Type B pancreatic cell (in vitro differentiated cells): Measurements from ENCODE around the gene TNFRSF18. TPM values are rescaled to one million over a fixed set of nuclear protein-coding genes. Genes with fewer than 3 reads are reported as not detected.

Source experiments
- DNase-seq: peaks from one replicate; pipeline ENCODE4 v3.0.0; 2021; ENCODE audit warnings: mixed read lengths; ENCODE audit not compliant: unreplicated experiment; ENCODE audit errors: extremely low spot score
- H3K27ac Mint-ChIP-seq: 2 replicates; pipeline ENCODE4 v1.8.0; 2021; ENCODE audit warnings: mild to moderate bottlenecking, mixed read lengths
- H3K27me3 Mint-ChIP-seq: 2 replicates; pipeline ENCODE4 v1.8.0; 2021; ENCODE audit warnings: mixed read lengths
- H3K36me3 Mint-ChIP-seq: 2 replicates; pipeline ENCODE4 v1.8.0; 2021; ENCODE audit warnings: mixed read lengths
- H3K4me1 Mint-ChIP-seq: one replicate; pipeline ENCODE4 v1.8.0; 2021; ENCODE audit warnings: mixed read lengths; ENCODE audit not compliant: unreplicated experiment
- H3K4me3 Mint-ChIP-seq: 2 replicates; pipeline ENCODE4 v1.8.0; 2021; ENCODE audit warnings: mild to moderate bottlenecking, mixed read lengths
- H3K9me3 Mint-ChIP-seq: 2 replicates; pipeline ENCODE4 v1.8.0; 2021; ENCODE audit warnings: mixed read lengths
- CTCF ChIP-seq: fragments of 200-600 bp; sonication (generic); conservative IDR thresholded peaks from 2 replicates; pipeline ENCODE4 v1.5.0; 2021; ENCODE audit warnings: antibody characterized with exemption, mild to moderate bottlenecking
- total RNA-seq: library from RNA; stranded (reverse); gene quantifications from 2 replicates; pipeline ENCODE4 v1.2.1, GENCODE V29; 2021; ENCODE audit warnings: low replicate concordance

TNFRSF18 gene
- total RNA-seq, 1 donor from 2014 or later: not detected

DNA sequence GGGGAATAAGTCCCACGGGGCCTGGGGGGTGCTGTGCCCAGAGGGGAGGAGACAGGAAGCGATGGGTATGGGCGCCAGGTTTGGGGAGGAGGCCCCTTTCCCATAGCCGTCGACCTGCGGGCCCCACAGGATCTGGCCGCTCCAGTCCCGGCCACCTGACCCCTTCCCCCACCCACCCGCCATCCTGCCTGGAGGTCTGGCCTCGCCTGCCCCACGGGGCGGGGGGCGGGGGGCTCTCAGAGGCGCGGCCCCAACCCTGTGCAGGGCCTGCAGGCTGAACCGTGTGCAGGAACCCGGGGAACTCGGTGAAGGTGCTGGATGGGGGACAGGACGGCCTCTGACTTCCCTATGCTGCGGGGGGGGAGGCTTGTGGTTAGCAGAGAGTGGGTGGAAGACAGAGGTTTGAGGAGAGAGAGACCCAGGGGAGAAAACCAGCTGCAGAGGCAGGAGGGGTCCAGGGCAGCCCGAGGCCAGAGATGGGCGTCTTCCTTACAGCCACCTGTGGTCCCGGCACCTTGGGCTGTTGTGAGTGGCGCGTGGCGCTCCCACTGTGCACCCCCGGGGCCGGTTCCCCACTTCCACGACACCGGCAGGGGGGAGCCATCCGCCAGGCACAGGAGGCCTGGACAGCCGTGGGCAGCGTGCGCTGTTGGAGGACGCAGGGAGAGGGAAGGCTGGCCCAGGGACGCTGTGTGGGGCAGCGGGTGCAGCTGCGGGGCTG is 2.5 kb upstream of the TNFRSF18 start:
- H3K9me3 Mint-ChIP-seq: no peaks in the 10 kb centered on the region
- peaks cover 5% of the 10 kb centered on the region for H3K27me3 Mint-ChIP-seq
- DNase-seq: no peak
- H3K36me3 Mint-ChIP-seq: no peaks in the 10 kb centered on the region
- H3K27ac Mint-ChIP-seq: no peak overlapping the region
- no peaks in the 10 kb centered on the region for H3K4me1 Mint-ChIP-seq
- TF ChIP-seq CTCF: no peak
- no peak overlapping the region for H3K4me3 Mint-ChIP-seq

DNA sequence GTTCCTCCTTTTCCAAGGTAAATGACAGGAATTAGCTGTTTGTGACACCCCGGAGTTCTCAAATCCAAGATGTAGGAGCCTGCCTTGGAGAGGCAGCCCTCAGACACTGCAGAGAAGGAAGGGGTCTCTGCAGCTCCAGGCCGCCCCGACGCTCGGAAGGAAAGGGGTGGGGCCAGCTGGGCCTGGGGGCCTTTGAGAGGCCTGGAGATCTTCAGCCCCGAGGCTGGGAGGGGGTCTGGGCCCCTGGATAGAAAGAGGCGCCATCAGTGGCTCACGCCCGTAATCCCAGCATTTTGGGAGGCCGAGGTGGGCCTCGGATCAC is 1.1 kb upstream of the TNFRSF18 start:
- H3K27ac Mint-ChIP-seq: no peak overlapping the region
- H3K36me3 Mint-ChIP-seq: no peaks in the 10 kb centered on the region
- no peaks in the 10 kb centered on the region for H3K9me3 Mint-ChIP-seq
- no peak overlapping the region for H3K4me3 Mint-ChIP-seq
- no peak for DNase-seq
- peaks cover 5% of the 10 kb centered on the region for H3K27me3 Mint-ChIP-seq
- no peaks in the 10 kb centered on the region for H3K4me1 Mint-ChIP-seq
- TF ChIP-seq CTCF: no peak

DNA sequence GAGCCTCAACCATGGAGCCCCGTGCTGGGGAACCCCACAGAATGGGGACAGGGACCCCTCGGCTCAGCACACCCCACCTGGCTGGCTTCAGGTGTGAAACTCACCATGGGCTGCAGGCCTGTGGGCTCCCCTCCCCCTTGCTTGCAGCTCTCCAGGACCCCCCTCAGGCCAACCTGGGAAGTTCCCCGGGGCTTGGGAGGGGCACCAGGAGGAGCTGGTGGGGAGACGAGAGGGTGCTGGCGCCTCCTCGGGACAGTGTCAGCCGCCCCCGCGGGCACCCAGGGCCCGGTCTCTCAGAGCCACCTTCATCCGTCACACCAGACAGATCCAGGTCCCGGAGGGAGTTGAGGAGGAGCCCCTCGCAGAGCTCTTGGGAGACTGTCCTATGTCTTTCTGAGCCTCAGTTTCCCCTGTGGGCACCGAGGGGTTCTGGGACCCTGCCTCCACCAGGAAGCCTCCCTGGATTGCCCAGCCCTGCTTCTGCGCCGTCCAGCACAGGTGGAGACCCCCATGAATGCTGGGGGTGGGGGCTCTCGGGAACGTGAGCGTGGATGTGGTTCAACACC is 657 bp upstream of the TNFRSF18 start:
- Mint-ChIP-seq H3K9me3 (no peaks in the 10 kb centered on the region), H3K36me3 (no peaks in the 10 kb centered on the region), H3K27me3 (peaks cover 5% of the 10 kb centered on the region), H3K4me3 (no peak overlapping the region), H3K27ac (no peak overlapping the region), H3K4me1 (no peaks in the 10 kb centered on the region)
- DNase-seq: no peak
- TF ChIP-seq CTCF: no peak

DNA sequence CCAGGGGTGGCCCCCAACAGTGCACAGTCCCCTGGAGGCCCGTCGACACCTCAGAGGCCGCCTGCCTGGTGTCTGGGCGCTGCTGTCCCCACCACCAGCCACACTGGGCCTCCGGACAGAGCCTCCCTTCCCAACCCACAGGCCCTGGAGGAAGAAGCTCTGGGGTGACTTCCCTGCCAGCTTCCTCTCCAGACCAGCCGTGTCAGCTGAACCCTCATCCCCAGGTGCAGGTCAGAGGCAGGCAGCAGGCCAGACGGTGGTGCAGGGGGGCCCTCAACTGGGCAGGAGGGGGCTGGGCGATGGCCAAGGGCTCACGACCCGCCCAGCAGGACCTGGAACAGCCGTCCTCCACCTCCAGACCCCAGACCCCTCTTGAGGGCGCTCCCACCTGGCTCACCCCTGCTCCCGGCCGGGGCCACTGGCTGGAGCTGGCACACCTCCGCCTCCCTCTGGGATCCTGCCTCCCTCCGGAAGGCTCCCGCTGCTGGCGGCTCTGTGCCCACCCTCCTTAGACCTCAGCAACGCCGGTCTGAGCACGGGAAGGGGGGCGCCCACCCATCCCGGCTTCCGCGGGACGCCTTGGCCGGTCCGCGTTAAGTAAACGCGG is 520 bp downstream of the TNFRSF18 start:
- DNase-seq: no peak
- Mint-ChIP-seq H3K27ac (no peak overlapping the region), H3K9me3 (no peaks in the 10 kb centered on the region), H3K27me3 (peaks cover 5% of the 10 kb centered on the region), H3K4me3 (no peak overlapping the region), H3K36me3 (no peaks in the 10 kb centered on the region), H3K4me1 (no peaks in the 10 kb centered on the region)
- TF ChIP-seq CTCF: no peak

GRCh38 chr1:1204998-1205768 is 1.2 kb downstream of the TNFRSF18 start:
- no peak for DNase-seq
- Mint-ChIP-seq H3K36me3 (no peaks in the 10 kb centered on the region), H3K4me1 (no peaks in the 10 kb centered on the region), H3K27ac (no peak overlapping the region), H3K27me3 (peaks cover 5% of the 10 kb centered on the region), H3K4me3 (no peak overlapping the region), H3K9me3 (no peaks in the 10 kb centered on the region)
- TF ChIP-seq CTCF: no peak
